ENCODE data around the gene CPNE1. TPM values are rescaled to one million over a fixed set of nuclear protein-coding genes. Genes with fewer than 3 reads are reported as not detected.

Gene CPNE1
- total and polyA plus RNA-seq, 5 donors, result 63.2 to 82.7 (median 73.1) TPM

DNA sequence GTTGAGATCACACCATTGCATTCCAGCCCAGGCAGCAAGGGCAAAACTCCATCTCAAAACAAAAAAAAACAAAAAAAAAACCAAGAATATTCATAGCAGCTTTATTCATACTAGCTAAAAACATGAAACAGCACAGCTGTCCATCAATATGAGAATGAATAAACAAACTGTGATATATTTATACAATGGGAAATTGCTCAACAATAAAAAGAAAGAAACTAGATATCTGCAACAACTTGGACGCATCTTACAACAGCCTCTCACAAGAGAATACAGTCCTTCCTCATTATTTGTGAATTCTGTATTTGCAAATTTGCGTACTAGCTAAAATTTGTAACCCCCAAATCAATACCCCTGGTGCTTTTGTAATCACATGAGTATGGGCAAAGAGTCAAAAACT is 77.3 kb downstream of the CPNE1 start:
- intact Hi-C loops (cut with DNase I), result no loop called here

GRCh38 chr20:35586751-35587425 is 77.8 kb downstream of the CPNE1 start:
- DNase-seq (no peak), ATAC-seq (no peak)
- H3K27me3 ChIP-seq (ENCODE audit: control insufficient read depth, insufficient read depth), result no peaks in the 10 kb centered on the region
- intact Hi-C loops (cut with DNase I), result no loop called here
- H3K4me1 ChIP-seq (ENCODE audit: control insufficient read depth, insufficient read depth, low read length), result no peaks in the 10 kb centered on the region
- no peak overlapping the region for H3K27ac ChIP-seq (ENCODE audit: low read length)
- WGBS, result 97% methylated on average over 6 of the region's 6 CpGs
- H3K9me3 ChIP-seq (ENCODE audit: control insufficient read depth, low read length), result no peaks in the 10 kb centered on the region
- no peak overlapping the region for H3K4me3 ChIP-seq (ENCODE audit: low read length)

More for the DNA sequence above, 77.3 kb downstream of the CPNE1 start:
- Histone ChIP-seq H3K27me3 (ENCODE audit: control insufficient read depth, insufficient read depth) (no peaks in the 10 kb centered on the region), H3K4me3 (ENCODE audit: low read length) (no peak overlapping the region), H3K4me1 (ENCODE audit: control insufficient read depth, insufficient read depth, low read length) (no peaks in the 10 kb centered on the region), H3K9me3 (ENCODE audit: control insufficient read depth, low read length) (no peaks in the 10 kb centered on the region), H3K27ac (ENCODE audit: low read length) (no peak overlapping the region)
- no peak for ATAC-seq
- no peak for DNase-seq
- WGBS, result 78% methylated on average over 2 of the region's 2 CpGs

GRCh38 chr20:35583636-35584560 is 80.8 kb downstream of the CPNE1 start:
- WGBS, result 91% methylated on average over 18 of the region's 18 CpGs
- no peaks in the 10 kb centered on the region for H3K9me3 ChIP-seq (ENCODE audit: control insufficient read depth, low read length)
- ATAC-seq, result peak; percentile 26 to 36
- no peaks in the 10 kb centered on the region for H3K4me1 ChIP-seq (ENCODE audit: control insufficient read depth, insufficient read depth, low read length)
- H3K27ac ChIP-seq (ENCODE audit: low read length), result no peak overlapping the region
- H3K27me3 ChIP-seq (ENCODE audit: control insufficient read depth, insufficient read depth), result no peaks in the 10 kb centered on the region
- H3K4me3 ChIP-seq (ENCODE audit: low read length), result no peak overlapping the region
- no peak for DNase-seq
- intact Hi-C loops (cut with DNase I), result no loop called here

DNA sequence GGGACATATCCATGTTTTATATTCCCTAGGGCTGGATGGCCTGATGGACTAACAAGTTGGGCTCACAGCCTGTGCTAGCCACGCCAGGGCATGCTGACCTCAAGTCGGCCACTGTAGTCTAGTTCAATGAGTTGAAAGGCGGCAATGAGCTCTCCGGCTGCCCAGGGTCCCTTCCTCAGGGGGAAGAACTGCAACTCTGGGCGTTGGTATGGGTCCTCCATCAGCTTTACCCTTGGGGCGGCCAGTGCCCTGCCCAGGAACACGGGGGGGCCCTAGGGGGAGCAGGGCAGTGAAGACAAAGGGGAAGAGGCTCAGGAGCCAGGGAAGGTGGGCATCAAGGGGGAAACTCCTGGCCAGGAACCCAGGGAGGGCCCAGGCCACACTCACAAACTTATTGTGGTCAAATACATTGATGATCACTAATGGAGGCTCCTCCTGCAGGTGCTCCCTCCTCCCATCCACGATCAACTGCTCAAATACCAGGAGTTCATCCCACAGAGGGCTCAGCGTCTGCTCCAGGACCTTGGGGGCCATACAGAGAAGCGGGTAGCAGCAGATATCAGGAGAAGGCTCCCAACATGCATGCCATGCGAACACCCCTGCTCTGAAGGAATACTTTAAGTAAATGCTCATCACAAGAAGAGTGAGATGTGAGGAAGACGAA is 81.8 kb downstream of the CPNE1 start:
- no peak for DNase-seq
- H3K27me3 ChIP-seq (ENCODE audit: control insufficient read depth, insufficient read depth), result no peaks in the 10 kb centered on the region
- ATAC-seq, result no peak
- 88% methylated on average over 12 of the region's 12 CpGs for WGBS
- intact Hi-C loops (cut with DNase I), result no loop called here
- no peaks in the 10 kb centered on the region for H3K9me3 ChIP-seq (ENCODE audit: control insufficient read depth, low read length)
- no peaks in the 10 kb centered on the region for H3K4me1 ChIP-seq (ENCODE audit: control insufficient read depth, insufficient read depth, low read length)
- no peak overlapping the region for H3K27ac ChIP-seq (ENCODE audit: low read length)
- no peak overlapping the region for H3K4me3 ChIP-seq (ENCODE audit: low read length)

GRCh38 chr20:35582131-35582530 is 82.6 kb downstream of the CPNE1 start:
- intact Hi-C loops (cut with DNase I), result no loop called here
- ATAC-seq, result no peak
- H3K4me3 ChIP-seq (ENCODE audit: low read length), result no peak overlapping the region
- no peak overlapping the region for H3K27ac ChIP-seq (ENCODE audit: low read length)
- no peaks in the 10 kb centered on the region for H3K4me1 ChIP-seq (ENCODE audit: control insufficient read depth, insufficient read depth, low read length)
- H3K9me3 ChIP-seq (ENCODE audit: control insufficient read depth, low read length), result no peaks in the 10 kb centered on the region
- no peaks in the 10 kb centered on the region for H3K27me3 ChIP-seq (ENCODE audit: control insufficient read depth, insufficient read depth)
- 90% methylated on average over 7 of the region's 7 CpGs for WGBS
- DNase-seq, result no peak

DNA sequence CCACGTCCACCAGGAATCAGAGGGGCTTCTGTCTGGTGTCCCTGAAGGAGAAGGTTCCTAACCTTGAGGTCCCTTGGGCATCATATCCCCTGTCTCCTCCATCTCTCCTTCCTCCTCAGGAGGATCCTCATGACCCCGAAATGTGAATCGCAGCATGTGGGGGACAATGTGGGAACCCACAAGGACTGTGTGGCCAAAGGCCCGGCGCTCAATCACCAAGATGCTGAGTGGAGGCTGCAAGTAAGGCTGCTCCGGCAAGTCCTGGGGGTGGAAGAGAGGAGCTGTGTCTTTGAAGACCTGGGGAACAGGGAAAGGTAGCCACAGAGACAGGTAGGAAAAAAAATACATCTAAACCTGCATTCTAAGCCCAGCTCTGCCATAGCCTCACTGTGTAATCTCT is 85.5 kb downstream of the CPNE1 start:
- no peaks in the 10 kb centered on the region for H3K9me3 ChIP-seq (ENCODE audit: control insufficient read depth, low read length)
- no peaks in the 10 kb centered on the region for H3K4me1 ChIP-seq (ENCODE audit: control insufficient read depth, insufficient read depth, low read length)
- no peak overlapping the region for H3K27ac ChIP-seq (ENCODE audit: low read length)
- 96% methylated on average over 6 of the region's 6 CpGs for WGBS
- intact Hi-C loops (cut with DNase I), result no loop called here
- no peaks in the 10 kb centered on the region for H3K27me3 ChIP-seq (ENCODE audit: control insufficient read depth, insufficient read depth)
- no peak for DNase-seq
- no peak overlapping the region for H3K4me3 ChIP-seq (ENCODE audit: low read length)
- no peak for ATAC-seq

- Histone ChIP-seq H3K27ac (ENCODE audit: low read length) (no peak overlapping the region), H3K4me3 (ENCODE audit: low read length) (no peak overlapping the region), H3K4me1 (ENCODE audit: control insufficient read depth, insufficient read depth, low read length) (no peaks in the 10 kb centered on the region), H3K9me3 (ENCODE audit: control insufficient read depth, low read length) (no peaks in the 10 kb centered on the region), H3K27me3 (ENCODE audit: control insufficient read depth, insufficient read depth) (no peaks in the 10 kb centered on the region)
- WGBS, result 90% methylated on average over 8 of the region's 8 CpGs
- intact Hi-C loops (cut with DNase I), result no loop called here
- no peak for ATAC-seq
- DNase-seq, result no peak
Measured at GRCh38 chr20:35578469-35578868, 86.2 kb downstream of the CPNE1 start.

GRCh38 chr20:35576816-35577215 is 87.9 kb downstream of the CPNE1 start:
- intact Hi-C loops (cut with DNase I), result no loop called here
- 58% methylated on average over 3 of the region's 3 CpGs for WGBS

More at GRCh38 chr20:35576816-35577215, 87.9 kb downstream of the CPNE1 start:
- no peaks in the 10 kb centered on the region for H3K9me3 ChIP-seq (ENCODE audit: control insufficient read depth, low read length)
- H3K27me3 ChIP-seq (ENCODE audit: control insufficient read depth, insufficient read depth), result no peaks in the 10 kb centered on the region
- no peak for ATAC-seq
- H3K27ac ChIP-seq (ENCODE audit: low read length), result no peak overlapping the region
- DNase-seq, result no peak
- no peaks in the 10 kb centered on the region for H3K4me1 ChIP-seq (ENCODE audit: control insufficient read depth, insufficient read depth, low read length)
- no peak overlapping the region for H3K4me3 ChIP-seq (ENCODE audit: low read length)

Other genes starting within 250 kb of the CPNE1 start
- under 1 TPM in 3 of 4 donors, not detected in 1; 0.09 to 0.17 (median 0.11) TPM for gene GDF5, start 226.7 kb downstream of the CPNE1 start, total RNA-seq
- 0.05 TPM for gene GDF5, start 226.7 kb downstream of the CPNE1 start, polyA plus RNA-seq
- gene CEP250, start 209.3 kb downstream of the CPNE1 start, total RNA-seq, result 10 to 100 TPM; 12.2 to 22.0 (median 18.5) TPM
- 11.0 TPM for gene CEP250, start 209.3 kb downstream of the CPNE1 start, polyA plus RNA-seq
- not detected for gene C20orf173, start 135.2 kb downstream of the CPNE1 start, total RNA-seq
- gene C20orf173, start 135.2 kb downstream of the CPNE1 start, polyA plus RNA-seq, result not detected
- gene ERGIC3, start 122.8 kb downstream of the CPNE1 start, total RNA-seq, result 100 to 1,000 TPM; 129 to 138 (median 133) TPM
- gene ERGIC3, start 122.8 kb downstream of the CPNE1 start, polyA plus RNA-seq, result 83.7 TPM
- gene SPAG4, start 49.1 kb downstream of the CPNE1 start, total RNA-seq, result 1 to 10 TPM; 3.7 to 5.0 (median 4.4) TPM
- 6.7 TPM for gene SPAG4, start 49.1 kb downstream of the CPNE1 start, polyA plus RNA-seq
- gene RBM12, start within 50 bp of the CPNE1 start, total RNA-seq, result 10 to 100 TPM; 46.1 to 59.1 (median 53.6) TPM
- gene RBM12, start within 50 bp of the CPNE1 start, polyA plus RNA-seq, result 8.7 TPM
- 10 to 100 TPM; 29.2 to 41.7 (median 35.2) TPM for gene NFS1, start 34.5 kb upstream of the CPNE1 start, total RNA-seq
- 36.5 TPM for gene NFS1, start 34.5 kb upstream of the CPNE1 start, polyA plus RNA-seq
- 100 to 1,000 TPM; 156 to 187 (median 168) TPM for gene ROMO1, start 34.5 kb upstream of the CPNE1 start, total RNA-seq
- gene ROMO1, start 34.5 kb upstream of the CPNE1 start, polyA plus RNA-seq, result 379 TPM
- gene RBM39, start 77.4 kb upstream of the CPNE1 start, total RNA-seq, result 100 to 1,000 TPM; 163 to 173 (median 167) TPM
- 143 TPM for gene RBM39, start 77.4 kb upstream of the CPNE1 start, polyA plus RNA-seq
- gene PHF20, start 107.1 kb upstream of the CPNE1 start, total RNA-seq, result 10 to 100 TPM; 44.6 to 56.8 (median 55.6) TPM
- gene PHF20, start 107.1 kb upstream of the CPNE1 start, polyA plus RNA-seq, result 38.5 TPM

All from right cardiac atrium (tissue), 5 donors.